NCI-H524 (cell line): ENCODE measurements around the gene GRIK4.

Source experiments
- DNase-seq, 2 experiments: peaks; one replicate each; lab custom pipeline; 2025; lab: John Stamatoyannopoulos, UW

Gene GRIK4

GRCh38 chr11:120881596-120881995 is 370.0 kb downstream of the GRIK4 start:
- DNase-seq = no peak

GRCh38 chr11:120882175-120882574 is 370.6 kb downstream of the GRIK4 start:
- DNase-seq = no peak

- DNase-seq = no peak
Observed at GRCh38 chr11:120883404-120884080, 372.0 kb downstream of the GRIK4 start.

- no peak for DNase-seq
Observed at GRCh38 chr11:120884154-120885020, 372.8 kb downstream of the GRIK4 start.

GRCh38 chr11:120890609-120891320 is 379.2 kb downstream of the GRIK4 start:
- DNase-seq = no peak

- no peak for DNase-seq
Observed at GRCh38 chr11:120893440-120894201, 382.1 kb downstream of the GRIK4 start.

GRCh38 chr11:120894202-120894985 is 382.8 kb downstream of the GRIK4 start:
- DNase-seq = peak; percentile 70 to 88

GRCh38 chr11:120896687-120897086 is 385.1 kb downstream of the GRIK4 start:
- no peak for DNase-seq

- DNase-seq = peak in 1 of 2 experiments; percentile 24
Observed at GRCh38 chr11:120898568-120898967, 387.0 kb downstream of the GRIK4 start.

GRCh38 chr11:120899720-120900119 is 388.2 kb downstream of the GRIK4 start:
- no peak for DNase-seq

GRCh38 chr11:120900643-120901042 is 389.1 kb downstream of the GRIK4 start:
- no peak for DNase-seq

- DNase-seq = no peak
Observed at GRCh38 chr11:120903686-120904085, 392.1 kb downstream of the GRIK4 start.

- no peak for DNase-seq
Observed at GRCh38 chr11:120904116-120904515, 392.6 kb downstream of the GRIK4 start.

GRCh38 chr11:120906766-120907165 is 395.2 kb downstream of the GRIK4 start:
- no peak for DNase-seq

GRCh38 chr11:120907971-120908370 is 396.4 kb downstream of the GRIK4 start:
- DNase-seq = no peak

GRCh38 chr11:120908461-120909181 is 397.1 kb downstream of the GRIK4 start:
- DNase-seq = no peak

GRCh38 chr11:120909676-120910416 is 398.3 kb downstream of the GRIK4 start:
- no peak for DNase-seq

- no peak for DNase-seq
Observed at GRCh38 chr11:120911943-120912342, 400.4 kb downstream of the GRIK4 start.

GRCh38 chr11:120912504-120912903 is 401.0 kb downstream of the GRIK4 start:
- peak in 1 of 2 experiments; percentile 61 for DNase-seq

- no peak for DNase-seq
Observed at GRCh38 chr11:120912915-120913314, 401.4 kb downstream of the GRIK4 start.
